ENCODE data around the gene SLCO4C1. TPM values are rescaled to one million over a fixed set of nuclear protein-coding genes. Genes with fewer than 3 reads are reported as not detected.

Gene SLCO4C1
- total and polyA plus RNA-seq, 2 of the 4 experiments (the other 2 are of a cell fraction) = not detected

DNA sequence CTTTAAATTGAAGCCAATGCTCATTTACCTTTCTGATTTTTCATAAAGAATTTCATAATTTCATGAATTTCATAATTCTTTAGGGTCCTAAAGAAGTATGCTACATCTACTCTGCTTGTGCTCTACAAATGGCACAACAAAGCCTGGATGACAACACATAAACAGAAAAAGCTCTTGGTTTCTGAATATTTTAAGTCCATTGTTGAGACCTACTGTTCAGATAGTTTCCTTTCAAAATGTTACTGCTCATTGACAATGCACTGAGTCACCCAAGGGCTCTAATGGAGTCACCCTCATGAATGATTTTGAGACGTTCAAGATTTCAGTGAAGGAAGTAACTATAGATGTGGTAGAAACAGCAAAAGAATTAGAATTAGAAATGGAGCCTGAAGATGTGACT, 74.1 kb downstream of the SLCO4C1 start:
- Histone ChIP-seq H3K9me3 (ENCODE audit: control insufficient read depth, insufficient read depth, low read length) (no peaks in the 10 kb centered on the region; the same call in 1 of the 2 replicates), H3K9ac (ENCODE audit: low read depth, low read length) (no peak overlapping the region), H3K18ac (ENCODE audit: low read depth, low read length) (no peak overlapping the region), H3K27me3 (ENCODE audit: control insufficient read depth, insufficient read depth, low read length) (no peaks in the 10 kb centered on the region), H3K27ac (ENCODE audit: insufficient read depth, low read length) (no peak overlapping the region), H3K4me2 (ENCODE audit: low read depth, low read length) (no peak overlapping the region), H2BK5ac (ENCODE audit: low read depth, low read length, poor library complexity, severe bottlenecking) (no peak overlapping the region), H3K79me1 (ENCODE audit: low read depth in 1 of 2, low read length in 2 of 2) (no peaks in the 10 kb centered on the region), H3K23ac (ENCODE audit: low read depth, low read length) (no peak overlapping the region), H2AFZ (replicated peaks; ENCODE audit: low read length, poor library complexity) (no peak overlapping the region), H2BK20ac (ENCODE audit: low read depth, low read length) (no peak overlapping the region), H4K20me1 (ENCODE audit: insufficient read depth, low read length) (no peaks in the 10 kb centered on the region), H2BK15ac (ENCODE audit: low read depth, low read length) (no peak overlapping the region), H2AK5ac (ENCODE audit: low read depth, low read length) (no peak overlapping the region), H3K4ac (ENCODE audit: low read depth, low read length) (no peak overlapping the region), H4K91ac (ENCODE audit: insufficient read depth, low read depth, low read length) (no peak overlapping the region), H3K56ac (ENCODE audit: extremely low read depth, insufficient read depth, low read length) (no peak overlapping the region), H3K4me1 (ENCODE audit: control insufficient read depth, insufficient read depth, low read length) (no peaks in the 10 kb centered on the region), H3K9me1 (ENCODE audit: insufficient read depth, low read length) (no peaks in the 10 kb centered on the region), H3K14ac (replicated peaks; ENCODE audit: low read depth, low read length) (no peak overlapping the region), H3K4me3 (ENCODE audit: insufficient read depth, low read depth, low read length) (no peak overlapping the region), H4K8ac (ENCODE audit: low read depth in 2 of 2, low read length in 2 of 2) (no peak overlapping the region), H2BK120ac (ENCODE audit: low read depth, low read length) (no peak overlapping the region), H2AK9ac (replicated peaks; ENCODE audit: low read depth, low read length, poor library complexity) (no peak overlapping the region), H4K5ac (ENCODE audit: low read depth, low read length) (no peak overlapping the region), H3K36me3 (ENCODE audit: control insufficient read depth, insufficient read depth, low read length) (no peaks in the 10 kb centered on the region)
- in situ Hi-C loops (cut with MboI; ENCODE audit: low sequenced_read_pairs) (no loop called here), intact Hi-C loops (cut with micrococcal nuclease) (no loop called here), dilution Hi-C loops (cut with HindIII; ENCODE audit: low sequenced_read_pairs, unreplicated experiment) (no loop called here)
- ChIA-PET POLR2A (ENCODE audit: unreplicated experiment) (no interaction called here), CTCF (no interaction called here)
- DNase-seq (no peak), ATAC-seq (ENCODE audit: low read depth) (no peak)
- no CpG with 5 or more reads among the region's 1 CpG for WGBS, 2 experiments (ENCODE audit: extremely low coverage in 2 of 2, insufficient read length in 1 of 2)
- TF ChIP-seq BHLHE40 (IDR thresholded peaks at IDR 0.05; ENCODE audit: low read depth, low read length) (no peak), ELK1 (IDR thresholded peaks at IDR 0.05; ENCODE audit: borderline replicate concordance, low read depth, low read length) (no peak), MAZ (IDR thresholded peaks at IDR 0.05; ENCODE audit: borderline replicate concordance, low read depth, low read length) (no peak), NFE2L2 (IDR thresholded peaks at IDR 0.05; ENCODE audit: low read depth, low read length) (no peak), CTCF (conservative IDR thresholded peaks at IDR 0.05; ENCODE audit: low read depth, low read length) (no peak), SMC3 (IDR thresholded peaks at IDR 0.05; ENCODE audit: low read depth, low read length) (no peak), POLR2A (IDR thresholded peaks at IDR 0.05; ENCODE audit: low read depth, low read length) (no peak), CHD1 (IDR thresholded peaks at IDR 0.05; ENCODE audit: low read depth, low read length) (no peak), RCOR1 (IDR thresholded peaks at IDR 0.05; ENCODE audit: insufficient replicate concordance, low read length) (no peak), MXI1 (IDR thresholded peaks at IDR 0.05; ENCODE audit: borderline replicate concordance, low read depth, low read length) (no peak), CEBPB (IDR thresholded peaks at IDR 0.05; ENCODE audit: low read depth, low read length) (no peak), RAD21 (IDR thresholded peaks at IDR 0.05; ENCODE audit: low read length) (no peak), FOS (IDR thresholded peaks at IDR 0.05; ENCODE audit: low read depth, low read length) (no peak)
- TF ChIP-seq, protein P1, sequence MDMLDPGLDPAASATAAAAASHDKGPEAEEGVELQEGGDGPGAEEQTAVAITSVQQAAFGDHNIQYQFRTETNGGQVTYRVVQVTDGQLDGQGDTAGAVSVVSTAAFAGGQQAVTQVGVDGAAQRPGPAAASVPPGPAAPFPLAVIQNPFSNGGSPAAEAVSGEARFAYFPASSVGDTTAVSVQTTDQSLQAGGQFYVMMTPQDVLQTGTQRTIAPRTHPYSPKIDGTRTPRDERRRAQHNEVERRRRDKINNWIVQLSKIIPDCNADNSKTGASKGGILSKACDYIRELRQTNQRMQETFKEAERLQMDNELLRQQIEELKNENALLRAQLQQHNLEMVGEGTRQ (IDR thresholded peaks at IDR 0.05; ENCODE audit: low read depth, low read length) = no peak
- BruUV-seq (replicated peaks) = no TSS peak

All from IMR-90 (cell line).